NK-92 (cell line): ENCODE results near the gene SIAH3.
"Not testable (repeated sequence)": the region's sequence is repeated elsewhere in the genome, so short reads cannot be mapped to it uniquely, and the experiment has no call there.

ENCODE experiments used
- DNase-seq: peaks from one replicate; lab custom pipeline; 2025; ENCODE audit not compliant: unreplicated experiment; lab: John Stamatoyannopoulos, UW

The SIAH3 gene

GRCh38 chr13:45784755-45785675 lies 66.5 kb downstream of the SIAH3 start:
- DNase-seq = no peak

- no peak for DNase-seq
Observed at GRCh38 chr13:45783346-45784043, 68.1 kb downstream of the SIAH3 start.

DNA sequence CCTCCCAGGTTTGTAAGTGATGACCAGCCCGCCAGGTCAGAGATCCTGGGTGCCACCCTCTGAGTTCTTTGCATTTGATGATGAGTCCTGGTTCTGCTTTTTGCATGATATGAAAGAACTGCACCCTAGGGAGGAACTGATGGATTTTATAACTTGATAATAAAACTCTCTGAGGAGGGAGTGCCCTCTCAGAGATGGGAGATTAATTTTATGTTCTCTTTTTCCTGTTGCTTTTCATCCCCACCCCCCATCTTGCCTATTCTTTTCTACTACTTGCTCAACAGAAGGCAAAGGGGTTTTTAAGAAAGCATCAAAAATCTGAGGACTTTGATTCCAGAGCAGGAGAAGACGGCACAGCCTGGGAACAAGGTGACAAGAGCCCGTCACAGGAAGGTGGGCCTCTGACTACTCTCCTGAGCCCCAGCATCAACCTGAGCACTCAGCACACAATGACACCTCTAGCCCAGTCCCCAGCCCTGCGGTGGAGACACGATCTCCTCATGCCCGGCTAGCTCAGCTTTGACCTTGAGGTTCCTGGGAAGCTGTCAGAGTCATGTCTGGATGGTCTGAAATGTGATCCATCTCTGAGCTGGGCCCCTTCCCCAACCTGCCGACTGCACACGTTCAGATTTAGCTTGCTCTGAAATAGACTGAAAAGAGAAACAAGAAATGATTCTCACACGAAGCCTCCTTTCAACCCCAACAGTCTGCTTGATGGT lies 69.1 kb downstream of the SIAH3 start:
- DNase-seq = no peak

GRCh38 chr13:45781553-45782326 lies 69.8 kb downstream of the SIAH3 start:
- no peak for DNase-seq

DNA sequence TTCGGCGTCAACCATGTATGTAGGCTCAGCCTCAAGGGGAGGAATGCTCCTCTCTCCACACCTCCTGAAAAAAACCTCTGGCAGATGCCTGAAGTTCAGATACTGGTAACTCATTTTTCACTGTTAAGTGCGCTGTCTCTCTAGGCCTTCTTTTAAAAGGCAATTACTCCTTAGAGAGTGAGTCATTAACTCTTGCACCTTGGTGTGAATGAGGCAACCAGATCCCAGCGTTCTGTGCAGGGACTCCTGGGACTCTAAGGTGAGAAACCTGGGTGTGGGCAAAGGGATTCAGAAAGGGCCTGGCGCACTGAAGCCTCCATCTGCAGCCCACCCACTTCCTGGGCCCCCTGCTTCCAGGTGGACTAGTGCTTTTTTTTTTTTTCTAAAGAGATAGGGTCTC lies 71.7 kb downstream of the SIAH3 start:
- no peak for DNase-seq

DNA sequence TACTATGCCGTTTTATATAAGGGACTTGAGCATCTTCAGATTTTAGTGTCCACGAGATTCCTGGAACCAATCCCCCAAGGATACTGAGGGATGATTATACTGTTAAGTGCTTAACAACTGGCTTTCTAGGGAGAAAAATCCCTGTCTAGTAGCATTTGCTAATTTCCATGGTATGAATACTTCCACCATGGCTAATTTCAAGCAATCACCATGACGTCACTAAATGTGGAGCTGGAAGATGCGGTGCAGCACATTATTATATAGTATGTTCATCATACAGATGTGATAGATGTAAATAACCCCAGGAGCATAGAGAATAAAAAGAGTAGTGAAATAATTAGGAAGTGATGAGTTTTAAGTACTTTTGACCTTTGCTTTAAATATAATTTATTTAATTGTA lies 72.7 kb downstream of the SIAH3 start:
- no peak for DNase-seq

DNA sequence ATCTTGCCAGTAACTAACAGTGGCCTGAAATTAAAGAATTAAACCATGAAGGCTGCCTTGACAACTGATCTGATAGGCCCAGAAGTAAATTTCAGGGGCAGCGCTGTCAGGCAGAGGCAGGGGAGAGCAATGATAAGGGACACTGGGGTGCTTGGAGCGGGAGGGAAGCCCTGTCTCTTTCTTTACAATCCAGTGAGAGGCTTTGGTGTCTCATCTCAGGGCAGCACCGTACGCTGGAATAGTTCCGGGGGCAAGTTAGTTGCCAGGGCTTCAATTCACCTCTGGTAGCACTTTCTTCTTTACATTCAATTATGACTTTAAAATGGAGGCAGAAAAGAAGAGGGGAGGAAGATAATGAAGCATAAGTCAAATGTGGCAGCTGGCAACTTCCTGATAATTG lies 74.8 kb downstream of the SIAH3 start:
- no peak for DNase-seq

GRCh38 chr13:45775401-45775963 lies 76.1 kb downstream of the SIAH3 start:
- no peak for DNase-seq

GRCh38 chr13:45773944-45774343 lies 77.6 kb downstream of the SIAH3 start:
- no peak for DNase-seq

DNA sequence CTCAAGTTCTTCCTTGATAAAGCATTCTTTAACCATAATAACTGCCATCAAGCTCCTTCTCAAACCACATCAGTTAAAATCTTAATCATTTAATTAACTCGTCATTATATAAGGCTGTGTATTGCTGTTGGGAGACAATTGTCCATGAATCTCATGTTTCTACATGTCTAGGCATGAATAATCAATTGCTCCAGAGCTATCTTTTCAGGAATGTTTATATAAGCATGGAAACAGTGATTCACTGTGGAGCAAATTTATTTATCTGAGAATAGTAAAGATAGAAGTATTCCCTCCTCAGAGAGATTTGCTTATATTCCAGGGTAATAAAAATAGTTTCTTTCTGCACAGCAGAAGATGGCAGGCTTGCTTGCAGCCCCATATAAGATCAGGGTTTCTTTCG lies 78.3 kb downstream of the SIAH3 start:
- DNase-seq = no peak

GRCh38 chr13:45770886-45771285 lies 80.7 kb downstream of the SIAH3 start:
- DNase-seq = no peak

DNA sequence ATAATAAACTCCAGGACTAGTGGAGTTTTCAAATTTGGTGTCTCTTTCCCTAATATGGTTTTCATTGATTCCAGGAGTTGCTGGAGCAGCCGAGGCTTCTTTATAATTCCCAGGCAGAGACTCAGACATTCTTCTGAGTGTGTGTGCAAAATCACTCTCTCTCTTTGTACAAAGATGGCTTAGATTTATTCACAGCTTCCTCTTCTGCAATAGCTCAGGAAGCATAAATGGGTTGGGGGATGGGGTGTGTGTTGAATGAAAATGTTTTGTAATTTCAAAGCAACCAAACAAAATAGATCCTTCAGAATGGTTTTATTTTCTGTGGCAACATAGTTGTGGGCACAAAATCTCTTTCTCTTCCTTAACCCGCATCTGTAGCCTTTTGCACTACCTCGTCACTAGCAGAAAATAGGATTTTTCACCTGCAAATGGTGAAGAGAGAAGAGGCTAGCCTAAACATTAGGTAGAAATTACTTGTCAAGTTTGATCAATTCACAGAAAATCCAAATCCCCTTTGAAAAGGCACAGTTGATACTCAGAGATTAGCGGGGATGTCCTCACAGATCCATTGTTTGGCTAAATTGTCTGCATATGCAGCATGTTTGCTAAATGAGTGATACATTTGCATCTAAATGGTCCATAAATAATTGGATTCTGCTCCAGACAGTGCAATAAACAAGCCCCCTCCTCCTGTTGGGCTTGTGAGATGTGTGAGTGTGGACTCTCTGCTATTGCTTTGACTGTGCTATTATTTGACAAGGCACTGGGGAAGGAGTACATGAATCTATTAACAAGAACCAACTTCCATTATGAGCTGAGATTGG lies 82.7 kb downstream of the SIAH3 start:
- no peak for DNase-seq

DNA sequence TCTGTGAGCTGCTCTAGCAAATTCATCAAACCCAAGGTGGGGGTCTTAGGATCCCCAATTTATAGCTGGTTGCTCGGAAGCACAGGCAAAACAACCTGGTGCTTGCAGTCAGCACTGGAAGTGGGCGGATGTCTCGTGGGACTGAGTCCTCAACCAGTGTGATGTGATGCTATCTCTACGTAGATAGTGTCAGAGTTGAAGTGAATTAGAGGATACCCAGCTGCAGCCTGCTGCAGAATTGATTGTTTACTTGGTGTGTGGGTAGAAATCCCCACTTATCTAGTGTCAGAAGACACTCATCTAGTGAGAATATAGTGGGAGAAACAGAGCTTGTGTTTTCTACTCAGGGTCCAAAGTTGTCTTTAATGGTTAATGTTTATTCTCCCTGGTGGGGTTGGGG lies 86.1 kb downstream of the SIAH3 start:
- DNase-seq = no peak

- no peak for DNase-seq
Observed at GRCh38 chr13:45763419-45763818, 88.1 kb downstream of the SIAH3 start.

DNA sequence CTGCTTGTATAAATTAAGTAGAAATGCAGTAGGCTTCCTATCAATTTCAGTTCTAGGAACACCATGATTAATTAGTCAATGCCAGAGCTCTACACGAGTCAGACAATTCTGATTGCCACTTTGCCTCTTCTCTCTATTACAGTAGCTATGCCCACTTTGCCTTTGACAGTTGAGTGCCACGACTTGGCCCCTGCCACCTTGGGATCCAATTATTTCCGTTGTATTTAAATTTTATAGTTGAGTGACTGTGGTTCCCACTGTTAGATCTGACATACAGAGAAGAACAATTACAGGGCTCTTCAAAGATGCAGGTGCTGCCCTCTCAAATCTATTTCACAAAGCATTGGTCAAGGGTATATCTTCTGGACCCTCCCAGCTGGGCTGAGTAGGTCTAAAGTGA lies 94.0 kb downstream of the SIAH3 start:
- DNase-seq = not testable (repeated sequence)

GRCh38 chr13:45756498-45756897 lies 95.1 kb downstream of the SIAH3 start:
- DNase-seq = not testable (repeated sequence)

- no peak for DNase-seq
Observed at GRCh38 chr13:45752510-45752909, 99.0 kb downstream of the SIAH3 start.

- no peak for DNase-seq
Observed at GRCh38 chr13:45751885-45752284, 99.7 kb downstream of the SIAH3 start.

- DNase-seq = no peak
Observed at GRCh38 chr13:45750566-45750965, 101.0 kb downstream of the SIAH3 start.
